ENCODE data around the gene IFIT3.
"Not testable (repeated sequence)": the region's sequence is repeated elsewhere in the genome, so short reads cannot be mapped to it uniquely, and the experiment has no call there.

The IFIT3 gene

GRCh38 chr10:89327803-89328441, at the start of gene IFIT3:
Gene IFIT3, plus strand, starts transcription at chr10:89327997. Its CDS starts 77 bp downstream, at chr10:89328074.
- no peak for DNase-seq (ENCODE audit: low read depth in 2 of 2, low spot score in 1 of 2)

GRCh38 chr10:89278034-89278535, 49.7 kb upstream of the IFIT3 start:
- DNase-seq (ENCODE audit: low read depth in 2 of 2, low spot score in 1 of 2), result no peak

DNA sequence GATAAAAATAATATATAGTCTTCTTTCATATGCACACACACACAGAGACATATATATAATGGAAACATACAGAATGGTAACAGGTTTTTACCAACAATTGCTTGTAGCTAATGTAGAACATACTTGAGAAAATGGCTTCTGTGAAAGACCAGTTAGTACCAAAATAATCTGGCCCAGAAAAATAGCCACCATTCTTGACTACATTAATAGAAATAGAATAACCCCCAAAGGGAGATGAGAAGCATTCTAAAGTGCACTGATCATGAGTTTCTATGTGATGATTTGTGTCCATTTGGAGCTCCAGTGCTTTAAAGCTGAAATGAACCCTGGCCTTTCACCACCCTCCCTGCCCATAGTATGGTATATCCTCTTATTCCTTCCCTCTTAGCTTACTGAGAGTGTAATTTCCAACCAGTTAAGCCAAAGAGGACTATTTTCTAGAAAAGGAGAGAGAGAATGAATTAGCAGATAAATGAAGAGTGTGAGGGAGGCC, 48.9 kb upstream of the IFIT3 start:
- DNase-seq (ENCODE audit: low read depth in 2 of 2, low spot score in 1 of 2), result no peak

DNA sequence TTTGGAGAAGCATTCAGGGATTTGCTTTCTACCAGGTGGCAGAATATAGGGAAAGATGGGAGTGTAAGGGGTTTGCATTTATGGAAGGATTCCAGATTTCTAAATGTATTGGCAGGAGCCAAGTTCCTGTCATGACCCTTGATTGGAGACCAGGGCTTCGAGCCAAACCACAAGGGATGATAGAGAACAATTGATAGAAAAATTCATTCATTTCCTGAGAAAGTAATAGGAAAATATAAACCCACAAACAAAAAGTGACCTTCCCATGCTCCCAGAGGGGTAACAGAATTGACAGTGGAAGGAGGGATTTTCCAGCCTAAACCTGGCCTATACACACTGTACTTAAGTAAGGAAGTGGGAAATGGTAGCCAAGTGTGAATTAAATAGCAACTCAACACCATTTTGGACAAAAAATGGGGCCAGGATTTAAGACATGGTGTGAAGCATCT, 48.4 kb upstream of the IFIT3 start:
- DNase-seq (ENCODE audit: low read depth in 2 of 2, low spot score in 1 of 2), result no peak

- DNase-seq (ENCODE audit: low read depth in 2 of 2, low spot score in 1 of 2), result no peak
Observed at GRCh38 chr10:89280508-89280907, 47.3 kb upstream of the IFIT3 start.

- no peak for DNase-seq (ENCODE audit: low read depth in 2 of 2, low spot score in 1 of 2)
Observed at GRCh38 chr10:89281606-89282395, 46.0 kb upstream of the IFIT3 start.

- DNase-seq (ENCODE audit: low read depth in 2 of 2, low spot score in 1 of 2), result no peak
Observed at GRCh38 chr10:89283025-89283935, 44.5 kb upstream of the IFIT3 start.

- no peak for DNase-seq (ENCODE audit: low read depth in 2 of 2, low spot score in 1 of 2)
Observed at GRCh38 chr10:89283936-89284475, 43.8 kb upstream of the IFIT3 start.

- DNase-seq (ENCODE audit: low read depth in 2 of 2, low spot score in 1 of 2), result not testable (repeated sequence)
Observed at GRCh38 chr10:89284711-89285110, 43.1 kb upstream of the IFIT3 start.

- DNase-seq (ENCODE audit: low read depth in 2 of 2, low spot score in 1 of 2), result not testable (repeated sequence)
Observed at GRCh38 chr10:89285303-89285702, 42.5 kb upstream of the IFIT3 start.

DNA sequence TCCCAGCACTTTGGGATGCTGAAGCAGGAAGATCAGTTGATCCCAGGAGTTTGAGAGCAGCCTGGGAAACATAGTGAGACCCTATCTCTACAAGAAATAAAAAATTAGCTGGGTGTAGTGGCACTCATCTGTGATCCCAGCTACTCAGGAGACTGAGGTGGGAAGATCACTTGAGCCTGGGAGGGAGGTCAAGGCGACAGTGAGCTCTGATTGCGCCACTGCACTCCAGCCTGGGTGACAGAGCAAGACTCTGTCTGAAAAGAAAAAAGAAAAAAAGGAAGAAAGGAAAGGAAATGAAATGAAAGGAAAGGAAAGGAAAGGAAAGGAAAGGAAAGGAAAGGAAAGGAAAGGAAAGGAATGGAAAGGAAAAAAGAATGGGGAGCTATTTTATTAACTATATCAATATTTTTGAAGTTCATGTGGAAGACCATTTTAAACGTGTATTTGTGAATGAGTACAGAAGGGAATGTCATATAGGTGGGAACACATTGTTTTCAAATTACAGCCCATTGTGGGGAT, 33.0 kb upstream of the IFIT3 start:
- no peak for DNase-seq (ENCODE audit: low read depth in 2 of 2, low spot score in 1 of 2)

DNA sequence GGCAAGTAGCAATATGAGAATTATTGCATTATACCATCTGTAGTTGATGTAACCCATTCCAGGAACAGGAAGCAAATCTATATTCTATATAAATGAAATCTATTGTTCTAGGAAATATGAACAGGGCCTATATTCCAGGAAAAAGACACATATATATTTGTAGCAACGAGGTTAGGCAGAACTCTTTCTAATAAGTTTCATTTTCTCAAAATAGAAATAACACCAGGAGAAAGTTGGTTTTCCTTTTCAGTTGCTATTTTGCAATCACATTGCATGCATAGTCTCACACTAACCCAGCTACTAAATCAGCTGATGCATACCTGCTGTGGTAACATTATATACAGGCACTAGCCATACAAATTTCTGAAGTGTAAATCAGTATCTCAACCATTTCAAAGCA, 32.2 kb upstream of the IFIT3 start:
- no peak for DNase-seq (ENCODE audit: low read depth in 2 of 2, low spot score in 1 of 2)

GRCh38 chr10:89296220-89296648, 31.6 kb upstream of the IFIT3 start:
- DNase-seq (ENCODE audit: low read depth in 2 of 2, low spot score in 1 of 2), result no peak

DNA sequence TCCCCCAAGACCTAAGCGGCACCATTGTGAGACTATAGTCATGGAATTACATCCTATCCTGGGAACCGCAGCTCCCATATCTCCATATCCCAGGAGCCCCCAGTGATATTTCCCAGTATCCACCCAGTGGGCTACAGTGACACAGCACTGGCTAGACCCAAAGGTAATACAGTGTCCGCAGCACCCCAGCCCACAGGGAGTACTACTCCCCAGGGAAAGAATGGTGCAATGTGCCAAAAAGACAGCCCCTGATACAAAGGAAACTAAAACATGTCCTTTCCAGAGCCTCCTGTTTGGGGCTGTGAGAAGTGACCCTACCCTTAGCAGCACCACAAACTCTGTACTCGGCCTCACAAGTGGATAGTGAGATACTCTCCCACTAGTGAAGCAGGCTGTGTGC, 30.4 kb upstream of the IFIT3 start:
- DNase-seq (ENCODE audit: low read depth in 2 of 2, low spot score in 1 of 2), result no peak

- no peak for DNase-seq (ENCODE audit: low read depth in 2 of 2, low spot score in 1 of 2)
Observed at GRCh38 chr10:89297791-89298190, 30.0 kb upstream of the IFIT3 start.

DNA sequence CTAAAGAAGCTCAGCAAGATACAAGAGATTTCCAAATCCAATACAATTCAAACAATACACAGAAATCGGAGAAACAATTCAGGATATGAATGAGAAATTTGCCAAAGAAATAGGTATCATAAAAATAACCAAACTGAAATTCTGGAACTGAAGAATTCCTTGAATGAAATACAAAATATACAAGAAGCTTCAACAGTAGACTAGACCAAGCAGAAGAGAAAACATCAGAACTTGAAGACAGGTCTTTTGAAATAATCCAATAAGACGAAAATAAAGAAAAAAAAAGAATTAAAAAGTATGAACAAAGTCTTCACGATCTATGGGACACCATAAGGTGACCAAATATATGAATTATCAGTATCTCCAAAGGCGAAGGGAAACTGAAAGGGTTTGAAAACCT, 28.8 kb upstream of the IFIT3 start:
- no peak for DNase-seq (ENCODE audit: low read depth in 2 of 2, low spot score in 1 of 2)

GRCh38 chr10:89301232-89301631, 26.6 kb upstream of the IFIT3 start:
- no peak for DNase-seq (ENCODE audit: low read depth in 2 of 2, low spot score in 1 of 2)

GRCh38 chr10:89301721-89302445, 25.9 kb upstream of the IFIT3 start, which contains the start of gene IFIT2:
Gene IFIT2, plus strand, starts transcription at chr10:89302046. Its CDS starts 78 bp downstream, at chr10:89302124.
- no peak for DNase-seq (ENCODE audit: low read depth in 2 of 2, low spot score in 1 of 2)

- no peak for DNase-seq (ENCODE audit: low read depth in 2 of 2, low spot score in 1 of 2)
Observed at GRCh38 chr10:89302625-89303024, 25.2 kb upstream of the IFIT3 start.

DNA sequence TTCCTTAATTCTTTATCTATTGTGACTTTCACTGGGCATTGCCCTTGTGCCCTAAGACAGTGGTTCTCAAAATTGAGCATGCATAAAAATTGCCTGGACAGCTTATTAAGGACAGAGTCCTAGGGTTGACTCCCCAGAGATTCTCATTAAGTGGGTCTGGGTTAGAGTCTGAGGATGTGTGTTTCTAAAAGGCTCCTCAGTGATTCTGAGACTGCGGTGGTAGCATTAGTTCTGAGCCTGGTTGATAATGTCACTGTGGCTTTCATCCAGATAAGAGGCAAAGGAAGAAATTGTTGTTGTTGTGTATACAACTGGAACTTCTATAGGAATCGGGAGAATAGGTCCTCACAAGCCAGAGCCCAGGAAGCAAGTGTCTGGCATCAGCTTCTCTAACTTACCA, 24.6 kb upstream of the IFIT3 start:
- no peak for DNase-seq (ENCODE audit: low read depth in 2 of 2, low spot score in 1 of 2)
